22Rv1 (cell line): Measurements from ENCODE around the gene COX14.

ENCODE experiments used
- ZFX ChIP-seq: fragments of 450-650 bp; IDR thresholded peaks from 2 replicates; pipeline ENCODE4 v1.6.1; 2017; ENCODE audit warnings: antibody characterized with exemption, borderline replicate concordance
- TF ChIP-seq, protein P1 (sequence below): fragments of 450-650 bp; IDR thresholded peaks from 2 replicates; pipeline ENCODE4 v1.5.1; 2017; ENCODE audit warnings: mild to moderate bottlenecking

DNA sequence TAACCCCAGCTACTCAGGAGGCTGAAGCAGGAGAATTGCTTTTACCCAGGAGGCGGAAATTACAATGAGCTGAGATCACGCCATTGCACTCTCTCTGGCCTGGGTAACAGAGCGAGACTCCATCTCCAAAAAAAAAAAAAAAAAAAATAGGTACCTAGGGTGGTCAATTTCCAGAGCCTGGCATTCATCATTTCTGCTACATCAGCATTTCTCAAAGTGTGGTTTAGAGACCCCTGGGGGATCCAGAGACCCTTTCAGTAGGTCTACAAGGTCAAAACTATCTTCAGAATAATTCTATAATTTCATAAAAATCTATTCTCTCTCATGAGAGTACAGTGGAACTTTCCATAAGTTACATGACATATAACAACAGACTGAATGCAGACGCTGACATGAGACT lies 35.2 kb downstream of the COX14 start:
- TF ChIP-seq, protein P1, sequence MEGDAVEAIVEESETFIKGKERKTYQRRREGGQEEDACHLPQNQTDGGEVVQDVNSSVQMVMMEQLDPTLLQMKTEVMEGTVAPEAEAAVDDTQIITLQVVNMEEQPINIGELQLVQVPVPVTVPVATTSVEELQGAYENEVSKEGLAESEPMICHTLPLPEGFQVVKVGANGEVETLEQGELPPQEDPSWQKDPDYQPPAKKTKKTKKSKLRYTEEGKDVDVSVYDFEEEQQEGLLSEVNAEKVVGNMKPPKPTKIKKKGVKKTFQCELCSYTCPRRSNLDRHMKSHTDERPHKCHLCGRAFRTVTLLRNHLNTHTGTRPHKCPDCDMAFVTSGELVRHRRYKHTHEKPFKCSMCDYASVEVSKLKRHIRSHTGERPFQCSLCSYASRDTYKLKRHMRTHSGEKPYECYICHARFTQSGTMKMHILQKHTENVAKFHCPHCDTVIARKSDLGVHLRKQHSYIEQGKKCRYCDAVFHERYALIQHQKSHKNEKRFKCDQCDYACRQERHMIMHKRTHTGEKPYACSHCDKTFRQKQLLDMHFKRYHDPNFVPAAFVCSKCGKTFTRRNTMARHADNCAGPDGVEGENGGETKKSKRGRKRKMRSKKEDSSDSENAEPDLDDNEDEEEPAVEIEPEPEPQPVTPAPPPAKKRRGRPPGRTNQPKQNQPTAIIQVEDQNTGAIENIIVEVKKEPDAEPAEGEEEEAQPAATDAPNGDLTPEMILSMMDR = no peak
- TF ChIP-seq ZFX = no peak
